IMR-90 (cell line): ENCODE data around the gene GPR142. TPM values are rescaled to one million over a fixed set of nuclear protein-coding genes. Genes with fewer than 3 reads are reported as not detected.

Source experiments
- ATAC-seq: fragments of 200-7000 bp; cut with Tn5 transposase; 2 replicates; pipeline ENCODE4 v1.9.1; 2020; ENCODE audit warnings: low read depth, mild to moderate bottlenecking, moderate library complexity
- BruUV-seq: library from RNA; stranded (reverse); fragments of 400-500 nt; replicated peaks from 2 replicates; lab custom pipeline; 2021; lab: Mats Ljungman, UMichigan
- CTCF ChIA-PET: fragments of 300-600 bp; formaldehyde crosslinking; extraction: SDS; loops from one replicate; lab custom pipeline; 2021; ENCODE audit warnings: antibody characterized with exemption; lab: Yijun Ruan, JAX
- POLR2A ChIA-PET: fragments of 300-600 bp; sonication (Branson Sonifier 250); formaldehyde crosslinking; loops from one replicate; lab custom pipeline; 2022; ENCODE audit warnings: antibody characterized with exemption; ENCODE audit not compliant: unreplicated experiment; lab: Charles Lee
- DNase-seq: peaks from one replicate; pipeline ENCODE4 v3.0.0; 2013
- H2AFZ ChIP-seq: replicated peaks from 2 replicates; pipeline ENCODE3; 2013; ENCODE audit warnings: low read length, mild to moderate bottlenecking; ENCODE audit not compliant: poor library complexity
- H2AK5ac ChIP-seq: 2 replicates; pipeline ENCODE4 v1.6.1; 2013; ENCODE audit warnings: low read depth, low read length, inconsistent platforms
- H2AK9ac ChIP-seq: replicated peaks from 2 replicates; pipeline ENCODE3; 2013; ENCODE audit warnings: mild to moderate bottlenecking, low read depth, low read length, moderate library complexity; ENCODE audit not compliant: poor library complexity
- H2BK120ac ChIP-seq: 2 replicates; pipeline ENCODE4 v1.6.1; 2013; ENCODE audit warnings: low read depth, low read length, inconsistent platforms
- H2BK15ac ChIP-seq: 3 replicates; pipeline ENCODE4 v1.6.1; 2013; ENCODE audit warnings: low read depth, low read length, inconsistent platforms
- H2BK20ac ChIP-seq: 2 replicates; pipeline ENCODE4 v1.6.1; 2013; ENCODE audit warnings: low read depth, mild to moderate bottlenecking, inconsistent platforms, low read length, moderate library complexity
- H2BK5ac ChIP-seq: 2 replicates; pipeline ENCODE4 v1.6.1; 2013; ENCODE audit warnings: mild to moderate bottlenecking, low read depth, low read length, inconsistent platforms; ENCODE audit not compliant: poor library complexity, severe bottlenecking
- H3K14ac ChIP-seq: replicated peaks from 2 replicates; pipeline ENCODE4 v1.6.1; 2013; ENCODE audit warnings: low read depth, low read length, inconsistent platforms
- H3K18ac ChIP-seq: 2 replicates; pipeline ENCODE4 v1.6.1; 2013; ENCODE audit warnings: low read depth, low read length, control low read depth
- H3K23ac ChIP-seq: 2 replicates; pipeline ENCODE4 v1.6.1; 2013; ENCODE audit warnings: low read depth, low read length, inconsistent platforms
- H3K27ac ChIP-seq: 2 replicates; pipeline ENCODE4 v1.5.1; 2013; ENCODE audit warnings: mild to moderate bottlenecking, control low read depth, low read length; ENCODE audit not compliant: insufficient read depth
- H3K27me3 ChIP-seq: 2 replicates; pipeline ENCODE4 v1.6.1; 2013; ENCODE audit warnings: low read length; ENCODE audit not compliant: control insufficient read depth, insufficient read depth
- H3K36me3 ChIP-seq: 2 replicates; pipeline ENCODE4 v1.6.1; 2013; ENCODE audit warnings: low read length, mixed read lengths; ENCODE audit not compliant: control insufficient read depth, insufficient read depth
- H3K4ac ChIP-seq: 2 replicates; pipeline ENCODE4 v1.6.1; 2013; ENCODE audit warnings: low read depth, low read length, inconsistent platforms
- H3K4me1 ChIP-seq: 2 replicates; pipeline ENCODE4 v1.6.1; 2013; ENCODE audit warnings: low read length, mixed read lengths; ENCODE audit not compliant: control insufficient read depth, insufficient read depth
- H3K4me2 ChIP-seq: 2 replicates; pipeline ENCODE4 v1.6.1; 2013; ENCODE audit warnings: low read depth, mild to moderate bottlenecking, control low read depth, low read length, moderate library complexity
- H3K4me3 ChIP-seq: 2 replicates; pipeline ENCODE4 v1.5.1; 2013; ENCODE audit warnings: low read depth, mild to moderate bottlenecking, control low read depth, low read length, moderate library complexity; ENCODE audit not compliant: insufficient read depth
- H3K56ac ChIP-seq: 2 replicates; pipeline ENCODE4 v1.6.1; 2013; ENCODE audit warnings: low read length, inconsistent platforms; ENCODE audit not compliant: insufficient read depth; ENCODE audit errors: extremely low read depth
- H3K79me1 ChIP-seq, 2 experiments: 2 replicates each; pipeline ENCODE4 v1.6.1; 2013; ENCODE audit warnings: low read length in 2 of 2, inconsistent platforms in 1 of 2, low read depth in 1 of 2
- H3K9ac ChIP-seq: 2 replicates; pipeline ENCODE4 v1.6.1; 2013; ENCODE audit warnings: low read depth, low read length, control low read depth
- H3K9me1 ChIP-seq: 2 replicates; pipeline ENCODE4 v1.6.1; 2013; ENCODE audit warnings: low read length, inconsistent platforms; ENCODE audit not compliant: insufficient read depth
- H3K9me3 ChIP-seq: 2 replicates; pipeline ENCODE4 v1.6.1; 2013; ENCODE audit warnings: low read length; ENCODE audit not compliant: control insufficient read depth, insufficient read depth
- H4K20me1 ChIP-seq: 2 replicates; pipeline ENCODE4 v1.6.1; 2013; ENCODE audit warnings: low read length, inconsistent platforms; ENCODE audit not compliant: insufficient read depth
- H4K5ac ChIP-seq: 2 replicates; pipeline ENCODE4 v1.6.1; 2013; ENCODE audit warnings: mild to moderate bottlenecking, low read depth, low read length, control low read depth
- H4K8ac ChIP-seq, 2 experiments: 2 replicates each; pipeline ENCODE4 v1.6.1; 2013; ENCODE audit warnings: low read depth in 2 of 2, low read length in 2 of 2, control low read depth in 1 of 2, inconsistent platforms in 1 of 2
- H4K91ac ChIP-seq: 2 replicates; pipeline ENCODE4 v1.6.1; 2013; ENCODE audit warnings: low read depth, low read length, inconsistent platforms; ENCODE audit not compliant: insufficient read depth
- CEBPB ChIP-seq: IDR thresholded peaks from 2 replicates; pipeline ENCODE4 v1.6.1; 2012; ENCODE audit warnings: low read depth, low read length, improper control_type of control experiment
- CTCF ChIP-seq: conservative IDR thresholded peaks from 2 replicates; pipeline ENCODE4 v1.5.1; 2012; ENCODE audit warnings: mild to moderate bottlenecking, low read depth, low read length, improper control_type of control experiment
- MAFK ChIP-seq: IDR thresholded peaks from 2 replicates; pipeline ENCODE4 v1.6.1; 2012; ENCODE audit warnings: low read depth, low read length, improper control_type of control experiment
- MXI1 ChIP-seq: IDR thresholded peaks from 2 replicates; pipeline ENCODE4 v1.6.1; 2012; ENCODE audit warnings: low read depth, mild to moderate bottlenecking, low read length, moderate library complexity, borderline replicate concordance
- NFE2L2 ChIP-seq: fragments of 150-350 bp; IDR thresholded peaks from 2 replicates; pipeline ENCODE4 v1.6.1; 2016; ENCODE audit warnings: low read depth, mild to moderate bottlenecking, low read length
- RCOR1 ChIP-seq: IDR thresholded peaks from 2 replicates; pipeline ENCODE4 v1.6.1; 2012; ENCODE audit warnings: mild to moderate bottlenecking, low read length, improper control_type of control experiment; ENCODE audit not compliant: insufficient replicate concordance
- SMC3 ChIP-seq: fragments of 150-350 bp; IDR thresholded peaks from 2 replicates; pipeline ENCODE4 v1.6.1; 2016; ENCODE audit warnings: low read depth, mild to moderate bottlenecking, antibody characterized with exemption, low read length, moderate library complexity
- WGBS, 2 experiments: methylation state at CpG; one replicate each; pipeline versions ENCODE4 v1.1.5 to v1.1.7; 2013; ENCODE audit warnings: missing lambda C conversion rate in 2 of 2; ENCODE audit not compliant: insufficient read length in 1 of 2; ENCODE audit errors: extremely low coverage in 2 of 2; 5-methylcytosine and 5-hydroxymethylcytosine counted together
- dilution Hi-C: fragments of 300-500 bp; cut with HindIII; formaldehyde crosslinking; loops from one replicate; pipeline ENCODE4 v1.14.3; 2018; ENCODE audit warnings: low sequenced_read_pairs; ENCODE audit not compliant: unreplicated experiment
- in situ Hi-C: fragments of 300-500 bp; cut with MboI; formaldehyde crosslinking; loops from 3 replicates; pipeline ENCODE4 v1.14.3; 2019; ENCODE audit warnings: low sequenced_read_pairs, inconsistent platforms, mixed read lengths
- intact Hi-C: fragments of 100-400 bp; cut with micrococcal nuclease; formaldehyde crosslinking; loops from 2 replicates; pipeline ENCODE4 v1.10.0; 2022
- polyA plus RNA-seq, 3 experiments: library from polyadenylated mRNA; depleted of rRNA; stranded (reverse); fragments of >200 nt; gene quantifications; 2 replicates each; pipeline ENCODE4 v1.2.3, GENCODE V29; 2012; ENCODE audit warnings: low replicate concordance in 1 of 3
- total RNA-seq: library from RNA; depleted of rRNA; stranded (reverse); fragments of >200 nt; gene quantifications from 2 replicates; pipeline ENCODE4 v1.2.3, GENCODE V29; 2012
- TF ChIP-seq, protein P1 (sequence below): fragments of 150-350 bp; IDR thresholded peaks from 2 replicates; pipeline ENCODE4 v1.6.1; 2017; ENCODE audit warnings: mild to moderate bottlenecking, antibody characterized with exemption, low read length, low read depth
- TF ChIP-seq, protein P2 (sequence below): fragments of 150-350 bp; IDR thresholded peaks from 2 replicates; pipeline ENCODE4 v1.6.1; 2016; ENCODE audit warnings: low read depth, mild to moderate bottlenecking, low read length, moderate library complexity, borderline replicate concordance

GPR142 gene
- total and polyA plus RNA-seq, 2 of the 4 experiments (the other 2 are of a cell fraction), result not detected

- H2BK5ac ChIP-seq, result no peak overlapping the region
- no peak overlapping the region for H2AFZ ChIP-seq
- H2BK120ac ChIP-seq, result no peak overlapping the region
- WGBS, 2 experiments, result 3% methylated on average over 58 of the region's 105 CpGs; no CpG with 5 or more reads in 1 of the 2 experiments
- no TSS peak for BruUV-seq
- no peak overlapping the region for H2AK9ac ChIP-seq
- H3K9me3 ChIP-seq, result no peaks in the 10 kb centered on the region
- no peak overlapping the region for H3K4me2 ChIP-seq
- H3K18ac ChIP-seq, result no peak overlapping the region
- H3K79me1 ChIP-seq, result no peaks in the 10 kb centered on the region
- no peak overlapping the region for H3K14ac ChIP-seq
- no peak overlapping the region for H3K4me3 ChIP-seq
- no peaks in the 10 kb centered on the region for H3K4me1 ChIP-seq
- no peaks in the 10 kb centered on the region for H3K9me1 ChIP-seq
- H4K8ac ChIP-seq, result no peak overlapping the region
- H4K91ac ChIP-seq, result no peak overlapping the region
- POLR2A ChIA-PET, result no interaction called here
- no peak for ATAC-seq
- H3K9ac ChIP-seq, result no peak overlapping the region
- H3K56ac ChIP-seq, result no peak overlapping the region
- no peaks in the 10 kb centered on the region for H4K20me1 ChIP-seq
- no peak overlapping the region for H3K27ac ChIP-seq
- H3K23ac ChIP-seq, result no peak overlapping the region
- no peak overlapping the region for H2BK20ac ChIP-seq
- CTCF ChIA-PET, result no interaction called here
- TF ChIP-seq NFE2L2, result no peak
- TF ChIP-seq CTCF, result no peak
- TF ChIP-seq, protein P1, sequence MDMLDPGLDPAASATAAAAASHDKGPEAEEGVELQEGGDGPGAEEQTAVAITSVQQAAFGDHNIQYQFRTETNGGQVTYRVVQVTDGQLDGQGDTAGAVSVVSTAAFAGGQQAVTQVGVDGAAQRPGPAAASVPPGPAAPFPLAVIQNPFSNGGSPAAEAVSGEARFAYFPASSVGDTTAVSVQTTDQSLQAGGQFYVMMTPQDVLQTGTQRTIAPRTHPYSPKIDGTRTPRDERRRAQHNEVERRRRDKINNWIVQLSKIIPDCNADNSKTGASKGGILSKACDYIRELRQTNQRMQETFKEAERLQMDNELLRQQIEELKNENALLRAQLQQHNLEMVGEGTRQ, result no peak
- no peak for TF ChIP-seq MXI1
- TF ChIP-seq CEBPB, result no peak
- TF ChIP-seq MAFK, result no peak
- no peak for TF ChIP-seq SMC3
- TF ChIP-seq, protein P2, sequence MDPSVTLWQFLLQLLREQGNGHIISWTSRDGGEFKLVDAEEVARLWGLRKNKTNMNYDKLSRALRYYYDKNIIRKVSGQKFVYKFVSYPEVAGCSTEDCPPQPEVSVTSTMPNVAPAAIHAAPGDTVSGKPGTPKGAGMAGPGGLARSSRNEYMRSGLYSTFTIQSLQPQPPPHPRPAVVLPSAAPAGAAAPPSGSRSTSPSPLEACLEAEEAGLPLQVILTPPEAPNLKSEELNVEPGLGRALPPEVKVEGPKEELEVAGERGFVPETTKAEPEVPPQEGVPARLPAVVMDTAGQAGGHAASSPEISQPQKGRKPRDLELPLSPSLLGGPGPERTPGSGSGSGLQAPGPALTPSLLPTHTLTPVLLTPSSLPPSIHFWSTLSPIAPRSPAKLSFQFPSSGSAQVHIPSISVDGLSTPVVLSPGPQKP, result no peak
- TF ChIP-seq RCOR1, result no peak
- H2BK15ac ChIP-seq, result no peak overlapping the region
- H3K4ac ChIP-seq, result no peak overlapping the region
- no peak for DNase-seq
- intact Hi-C loops, result no loop called here
- H2AK5ac ChIP-seq, result no peak overlapping the region
- no peaks in the 10 kb centered on the region for H3K36me3 ChIP-seq
- in situ Hi-C loops, result no loop called here
- no peak overlapping the region for H4K5ac ChIP-seq
- peaks cover 16% of the 10 kb centered on the region; the same call in 1 of the 2 replicates for H3K27me3 ChIP-seq
- dilution Hi-C loops, result no loop called here
These were observed 10.4 kb upstream of the GPR142 start for GRCh38 chr17:74356646-74357465.
